HepG2 (cell line): Measurements from ENCODE around the gene CCSER2. TPM values are rescaled to one million over a fixed set of nuclear protein-coding genes. Genes with fewer than 3 reads are reported as not detected.

ENCODE experiments used
- ATAD3A ChIP-seq: sonication (generic); formaldehyde crosslinking; IDR thresholded peaks from 2 replicates; pipeline ENCODE4 v1.4.0; 2020; ENCODE audit warnings: missing genetic modification reagents
- JDP2 ChIP-seq: sonication (generic); formaldehyde crosslinking; IDR thresholded peaks from 2 replicates; pipeline ENCODE4 v1.8.1; 2022; ENCODE audit warnings: missing genetic modification reagents, borderline replicate concordance
- MNT ChIP-seq: fragments of 450-650 bp; IDR thresholded peaks from 2 replicates; pipeline ENCODE4 v1.6.1; 2016
- NCOR1 ChIP-seq: fragments of 200-600 bp; sonication (generic); IDR thresholded peaks from 2 replicates; pipeline ENCODE4 v1.7.0; 2017; ENCODE audit warnings: antibody characterized with exemption, low read length, borderline replicate concordance
- PHF5A ChIP-seq: IDR thresholded peaks from one replicate; pipeline ENCODE4 v1.6.1; 2018; ENCODE audit warnings: low read depth, missing genetic modification reagents; ENCODE audit not compliant: unreplicated experiment
- RNF2 ChIP-seq: fragments of 450-650 bp; conservative IDR thresholded peaks from 2 replicates; pipeline ENCODE4 v1.6.1; 2016; ENCODE audit warnings: low read depth
- THRA ChIP-seq: sonication (generic); formaldehyde crosslinking; IDR thresholded peaks from 2 replicates; pipeline ENCODE4 v1.4.0; 2020; ENCODE audit warnings: missing genetic modification reagents, borderline replicate concordance
- U2AF1 ChIP-seq: fragments of 200-400 bp; formaldehyde crosslinking; optimal IDR thresholded peaks from 2 replicates; pipeline ENCODE3; 2017; ENCODE audit warnings: mild to moderate bottlenecking, low read depth, low read length
- ZNF432 ChIP-seq: sonication (generic); formaldehyde crosslinking; IDR thresholded peaks from 2 replicates; pipeline ENCODE4 v1.5.0; 2020; ENCODE audit warnings: missing genetic modification reagents, mild to moderate bottlenecking, borderline replicate concordance
- ZNF720 ChIP-seq: sonication (generic); formaldehyde crosslinking; IDR thresholded peaks from 2 replicates; pipeline ENCODE4 v1.4.0; 2020; ENCODE audit warnings: missing genetic modification reagents
- ZNF747 ChIP-seq: sonication (generic); formaldehyde crosslinking; IDR thresholded peaks from 2 replicates; pipeline ENCODE4 v1.8.1; 2023; ENCODE audit warnings: missing genetic modification reagents, mild to moderate bottlenecking, borderline replicate concordance
- polyA plus RNA-seq, 8 experiments: library from polyadenylated mRNA; depleted of rRNA in 3 of 8; stranded (reverse) in 7 of 8; unstranded in 1 of 8; fragments of >200 nt; fragmentation: Illumina TruSeq in 4 of 8; extraction: Trizol in 4 of 8; gene quantifications; 2 replicates each; pipeline versions ENCODE4 v1.2.1 to v1.2.3, GENCODE V29; 2011 to 2016; ENCODE audit warnings: low read depth in 4 of 8, missing spikeins in 1 of 8, mixed read lengths in 1 of 8; ENCODE audit not compliant: insufficient read depth in 1 of 8
- total RNA-seq, 5 experiments: library from RNA; depleted of rRNA; stranded (reverse); fragments of >200 nt; fragmentation: Illumina TruSeq; extraction: Trizol; gene quantifications; 2 replicates each; pipeline ENCODE4 v1.2.3, GENCODE V29; 2016; ENCODE audit warnings: low read depth in 1 of 5
- TF ChIP-seq, protein P1 (sequence below): IDR thresholded peaks from 2 replicates; pipeline ENCODE4 v1.6.1; 2012; ENCODE audit warnings: low read length, improper control_type of control experiment
- TF ChIP-seq, protein P2 (sequence below), 2 experiments: fragments of 450-650 bp in 1 of 2; sonication (generic) in 1 of 2; formaldehyde crosslinking in 1 of 2; IDR thresholded peaks; 2 replicates each; pipeline versions ENCODE4 v1.6.1 to v1.8.0; 2016 to 2022; ENCODE audit warnings: antibody characterized with exemption in 1 of 2, mild to moderate bottlenecking in 1 of 2, missing genetic modification reagents in 1 of 2

CCSER2 gene
- total and polyA plus RNA-seq, 2 of the 13 experiments (the other 11 are each of a cell fraction or from before 2014, with no cell fraction given): 13.3 to 17.2 TPM

- TF ChIP-seq, protein P1, sequence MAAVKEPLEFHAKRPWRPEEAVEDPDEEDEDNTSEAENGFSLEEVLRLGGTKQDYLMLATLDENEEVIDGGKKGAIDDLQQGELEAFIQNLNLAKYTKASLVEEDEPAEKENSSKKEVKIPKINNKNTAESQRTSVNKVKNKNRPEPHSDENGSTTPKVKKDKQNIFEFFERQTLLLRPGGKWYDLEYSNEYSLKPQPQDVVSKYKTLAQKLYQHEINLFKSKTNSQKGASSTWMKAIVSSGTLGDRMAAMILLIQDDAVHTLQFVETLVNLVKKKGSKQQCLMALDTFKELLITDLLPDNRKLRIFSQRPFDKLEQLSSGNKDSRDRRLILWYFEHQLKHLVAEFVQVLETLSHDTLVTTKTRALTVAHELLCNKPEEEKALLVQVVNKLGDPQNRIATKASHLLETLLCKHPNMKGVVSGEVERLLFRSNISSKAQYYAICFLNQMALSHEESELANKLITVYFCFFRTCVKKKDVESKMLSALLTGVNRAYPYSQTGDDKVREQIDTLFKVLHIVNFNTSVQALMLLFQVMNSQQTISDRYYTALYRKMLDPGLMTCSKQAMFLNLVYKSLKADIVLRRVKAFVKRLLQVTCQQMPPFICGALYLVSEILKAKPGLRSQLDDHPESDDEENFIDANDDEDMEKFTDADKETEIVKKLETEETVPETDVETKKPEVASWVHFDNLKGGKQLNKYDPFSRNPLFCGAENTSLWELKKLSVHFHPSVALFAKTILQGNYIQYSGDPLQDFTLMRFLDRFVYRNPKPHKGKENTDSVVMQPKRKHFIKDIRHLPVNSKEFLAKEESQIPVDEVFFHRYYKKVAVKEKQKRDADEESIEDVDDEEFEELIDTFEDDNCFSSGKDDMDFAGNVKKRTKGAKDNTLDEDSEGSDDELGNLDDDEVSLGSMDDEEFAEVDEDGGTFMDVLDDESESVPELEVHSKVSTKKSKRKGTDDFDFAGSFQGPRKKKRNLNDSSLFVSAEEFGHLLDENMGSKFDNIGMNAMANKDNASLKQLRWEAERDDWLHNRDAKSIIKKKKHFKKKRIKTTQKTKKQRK: no peak
- TF ChIP-seq THRA (CRISPR knock-in tag): no peak
- no peak for TF ChIP-seq JDP2 (CRISPR knock-in tag)
- TF ChIP-seq ZNF432: no peak
- TF ChIP-seq NCOR1: no peak
- no peak for TF ChIP-seq ZNF747 (CRISPR knock-in tag)
- TF ChIP-seq PHF5A (CRISPR knock-in tag): no peak
- TF ChIP-seq ATAD3A (CRISPR knock-in tag): no peak
- no peak for TF ChIP-seq ZNF720 (CRISPR knock-in tag)
- TF ChIP-seq MNT: no peak
- TF ChIP-seq U2AF1: no peak
- TF ChIP-seq, protein P2, sequence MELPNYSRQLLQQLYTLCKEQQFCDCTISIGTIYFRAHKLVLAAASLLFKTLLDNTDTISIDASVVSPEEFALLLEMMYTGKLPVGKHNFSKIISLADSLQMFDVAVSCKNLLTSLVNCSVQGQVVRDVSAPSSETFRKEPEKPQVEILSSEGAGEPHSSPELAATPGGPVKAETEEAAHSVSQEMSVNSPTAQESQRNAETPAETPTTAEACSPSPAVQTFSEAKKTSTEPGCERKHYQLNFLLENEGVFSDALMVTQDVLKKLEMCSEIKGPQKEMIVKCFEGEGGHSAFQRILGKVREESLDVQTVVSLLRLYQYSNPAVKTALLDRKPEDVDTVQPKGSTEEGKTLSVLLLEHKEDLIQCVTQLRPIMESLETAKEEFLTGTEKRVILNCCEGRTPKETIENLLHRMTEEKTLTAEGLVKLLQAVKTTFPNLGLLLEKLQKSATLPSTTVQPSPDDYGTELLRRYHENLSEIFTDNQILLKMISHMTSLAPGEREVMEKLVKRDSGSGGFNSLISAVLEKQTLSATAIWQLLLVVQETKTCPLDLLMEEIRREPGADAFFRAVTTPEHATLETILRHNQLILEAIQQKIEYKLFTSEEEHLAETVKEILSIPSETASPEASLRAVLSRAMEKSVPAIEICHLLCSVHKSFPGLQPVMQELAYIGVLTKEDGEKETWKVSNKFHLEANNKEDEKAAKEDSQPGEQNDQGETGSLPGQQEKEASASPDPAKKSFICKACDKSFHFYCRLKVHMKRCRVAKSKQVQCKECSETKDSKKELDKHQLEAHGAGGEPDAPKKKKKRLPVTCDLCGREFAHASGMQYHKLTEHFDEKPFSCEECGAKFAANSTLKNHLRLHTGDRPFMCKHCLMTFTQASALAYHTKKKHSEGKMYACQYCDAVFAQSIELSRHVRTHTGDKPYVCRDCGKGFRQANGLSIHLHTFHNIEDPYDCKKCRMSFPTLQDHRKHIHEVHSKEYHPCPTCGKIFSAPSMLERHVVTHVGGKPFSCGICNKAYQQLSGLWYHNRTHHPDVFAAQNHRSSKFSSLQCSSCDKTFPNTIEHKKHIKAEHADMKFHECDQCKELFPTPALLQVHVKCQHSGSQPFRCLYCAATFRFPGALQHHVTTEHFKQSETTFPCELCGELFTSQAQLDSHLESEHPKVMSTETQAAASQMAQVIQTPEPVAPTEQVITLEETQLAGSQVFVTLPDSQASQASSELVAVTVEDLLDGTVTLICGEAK (IDR thresholded peaks at IDR 0.05): no peak
- TF ChIP-seq, protein P2 (CRISPR knock-in tag; IDR thresholded peaks at IDR 0.05): no peak
- no peak for TF ChIP-seq RNF2
These were observed at the start of gene CCSER2 (continued) for GRCh38 chr10:84328418-84329195.
